NCI-H1417 (cell line): ENCODE results near the gene CCDC186.

Experiments
- DNase-seq, 3 experiments: peaks; one replicate each; lab custom pipeline; 2025; lab: John Stamatoyannopoulos, UW

Gene CCDC186

DNA sequence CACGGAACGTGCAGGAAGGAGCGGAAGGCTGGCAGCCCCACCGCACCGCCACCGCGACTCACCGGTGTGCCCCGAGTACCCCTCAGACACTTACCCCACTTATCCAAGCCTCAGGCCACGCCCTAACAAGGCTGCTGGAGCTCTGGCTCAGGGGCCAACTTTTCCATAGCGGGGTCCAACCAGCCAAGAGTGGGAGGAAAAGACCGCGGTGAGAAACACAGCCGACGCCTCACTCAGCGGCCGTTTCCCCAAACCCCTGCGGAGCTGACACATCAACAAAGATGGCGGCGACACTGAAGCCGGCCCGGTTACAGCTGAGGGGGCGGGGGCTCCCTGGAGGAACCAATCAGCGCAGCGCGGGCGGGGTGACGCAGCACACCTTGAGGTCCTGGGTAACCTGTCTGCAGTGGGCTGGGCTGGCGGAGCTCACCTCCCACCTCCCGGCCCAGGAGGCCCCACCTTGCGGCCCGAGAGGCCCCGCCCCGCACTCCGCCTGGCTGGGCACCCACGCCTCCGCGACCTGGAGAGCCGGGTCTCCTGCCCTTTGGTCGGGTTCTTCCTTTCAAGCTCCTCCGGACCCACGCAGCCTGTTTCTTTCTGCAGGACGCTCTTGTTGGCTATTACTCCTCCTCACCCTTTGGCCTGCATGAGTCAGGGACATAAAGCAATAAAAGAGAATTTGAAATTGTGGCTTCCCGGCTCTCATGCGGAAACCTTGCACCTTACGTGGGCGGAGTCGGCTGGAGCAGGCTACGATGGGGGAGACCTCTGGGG, at the start of gene CCDC186:
TSS of gene CCDC186 (minus strand) at position 283 of the 774 bp plus-strand sequence. CDS start 10,935 bp downstream, outside the sequence.
- peak; percentile 91 to 94 (median 93) for DNase-seq

DNA sequence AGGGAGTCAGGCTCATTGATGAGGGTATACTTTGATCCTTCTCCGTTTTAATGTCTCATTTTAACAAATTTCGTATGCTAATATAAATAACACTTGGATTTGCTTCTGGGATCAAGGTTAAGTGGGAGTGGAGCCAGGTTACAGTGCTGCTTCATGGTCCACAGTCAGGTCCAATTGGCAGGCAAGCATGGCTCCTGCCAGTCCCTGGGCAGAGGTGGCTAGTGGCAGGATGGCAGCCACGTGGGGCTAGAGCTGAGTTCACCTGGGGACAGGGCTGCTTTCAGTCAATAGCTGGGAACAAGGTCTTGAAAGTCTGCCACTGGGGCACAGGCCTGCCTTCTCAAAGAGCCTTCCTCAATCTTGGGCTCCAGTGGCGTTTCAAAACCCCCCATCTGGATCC, 49.1 kb upstream of the CCDC186 start:
- no peak for DNase-seq

DNA sequence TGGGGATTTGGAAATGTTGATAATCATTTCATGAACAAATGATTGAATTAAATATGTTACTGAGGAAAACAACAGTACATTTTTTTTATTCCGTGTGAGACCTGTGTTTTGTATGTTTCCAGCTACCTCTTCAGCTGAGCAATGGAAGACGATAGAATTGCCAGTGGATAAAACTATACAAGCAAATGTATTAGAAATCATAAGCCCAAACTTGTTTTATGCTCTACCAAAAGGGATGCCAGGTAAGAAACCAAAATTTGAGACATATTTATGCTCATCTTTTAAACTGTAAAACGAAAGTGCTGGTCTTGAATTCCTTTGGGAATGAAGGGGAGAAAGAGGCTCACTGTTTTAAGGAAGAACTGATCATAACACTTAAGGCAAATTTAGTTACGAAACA, 47.2 kb upstream of the CCDC186 start:
- no peak for DNase-seq

DNA sequence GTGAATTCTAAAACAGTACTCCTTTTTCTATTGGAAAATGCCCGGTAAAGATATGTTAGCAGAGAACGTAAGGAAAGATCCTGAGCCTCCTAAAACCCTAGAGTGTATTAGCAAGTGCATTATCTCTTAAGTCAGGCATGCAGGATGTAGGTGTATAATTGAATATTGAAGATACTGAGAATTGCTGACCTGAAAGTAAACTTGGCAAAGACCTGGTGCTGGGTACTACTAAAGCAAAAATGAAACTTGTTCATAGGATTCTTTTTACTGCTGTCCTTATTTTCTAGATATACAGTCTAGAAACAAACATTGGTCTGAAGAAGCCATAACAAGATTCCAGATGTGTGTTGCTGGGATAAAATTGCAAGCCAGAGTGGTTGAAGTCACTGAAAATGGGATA, 46.3 kb upstream of the CCDC186 start:
- DNase-seq: no peak

DNA sequence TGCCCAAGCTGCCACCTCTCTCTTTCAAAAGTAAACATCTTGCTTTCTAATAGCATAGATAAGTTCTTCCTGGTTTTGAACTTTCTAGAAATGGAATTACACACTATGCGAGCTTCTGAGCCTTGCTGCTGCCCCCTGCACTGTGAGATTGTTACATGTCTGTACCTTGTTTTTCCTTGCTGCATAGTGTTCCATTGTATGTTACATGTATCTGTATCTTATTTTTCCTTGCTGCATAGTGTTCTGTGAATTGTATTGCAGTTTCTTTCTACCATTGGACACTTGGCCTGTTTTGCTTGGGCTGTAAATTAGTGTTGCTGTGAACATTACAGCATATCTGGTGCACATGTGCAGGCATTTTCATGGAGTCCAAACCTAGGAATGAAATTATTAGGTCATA, 41.0 kb upstream of the CCDC186 start:
- DNase-seq: no peak

DNA sequence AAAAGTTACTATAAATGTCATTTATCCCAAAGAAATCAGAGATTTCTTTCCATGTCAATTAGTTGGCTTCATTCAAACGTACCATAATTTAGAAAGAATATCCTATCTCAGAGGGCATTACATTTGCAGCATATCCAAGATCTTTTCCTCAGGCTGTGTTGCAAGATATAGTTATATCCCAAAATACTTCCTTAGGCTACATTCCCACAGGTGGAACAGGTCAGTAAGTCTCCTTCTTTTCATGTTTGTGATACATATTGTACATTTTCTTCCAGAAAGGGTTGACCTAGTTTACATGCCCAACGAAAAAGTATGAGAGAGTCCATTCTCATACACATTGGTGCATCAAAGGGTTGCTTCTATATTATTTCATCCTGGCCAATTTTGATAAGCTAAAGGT, 38.1 kb upstream of the CCDC186 start:
- no peak for DNase-seq

DNA sequence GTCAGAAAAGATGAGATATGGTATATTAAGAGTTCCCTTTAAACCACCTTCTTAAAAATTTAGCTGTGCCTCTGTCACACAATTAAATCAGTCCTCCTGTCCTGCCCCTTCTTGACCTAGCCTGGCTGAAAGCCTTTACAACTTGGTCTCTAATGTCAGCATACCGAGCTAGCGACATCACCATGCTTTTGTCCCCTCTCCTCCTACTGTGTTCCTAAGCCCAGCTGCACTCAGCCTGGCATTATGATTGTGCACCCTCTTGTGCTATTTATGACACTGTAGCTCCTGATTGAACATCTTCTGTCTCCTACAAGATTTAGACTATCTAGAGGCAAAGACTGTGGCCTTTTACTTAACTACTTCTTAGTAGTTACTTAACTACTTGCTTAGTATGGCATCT, 34.3 kb upstream of the CCDC186 start:
- DNase-seq: peak in 1 of 3 experiments; percentile 3

DNA sequence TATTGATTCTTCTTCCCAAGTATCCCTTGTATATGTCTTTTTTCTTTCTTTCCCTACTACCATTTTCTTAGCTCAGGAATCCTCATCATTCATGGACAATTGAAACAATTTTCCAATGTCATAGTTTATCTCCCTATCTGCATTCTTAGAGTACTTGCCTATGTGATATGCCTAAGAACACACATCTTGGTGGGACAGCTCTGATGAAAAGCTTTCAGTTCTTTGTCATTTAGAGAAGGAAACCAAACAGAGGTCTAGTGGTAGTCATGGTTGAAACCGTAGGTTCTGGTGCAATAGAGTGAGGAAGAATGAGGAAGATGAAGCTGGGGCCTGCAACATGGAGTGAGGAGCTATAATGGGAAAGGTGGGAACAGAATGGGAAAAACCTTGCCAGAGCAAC, 33.3 kb upstream of the CCDC186 start:
- no peak for DNase-seq

DNA sequence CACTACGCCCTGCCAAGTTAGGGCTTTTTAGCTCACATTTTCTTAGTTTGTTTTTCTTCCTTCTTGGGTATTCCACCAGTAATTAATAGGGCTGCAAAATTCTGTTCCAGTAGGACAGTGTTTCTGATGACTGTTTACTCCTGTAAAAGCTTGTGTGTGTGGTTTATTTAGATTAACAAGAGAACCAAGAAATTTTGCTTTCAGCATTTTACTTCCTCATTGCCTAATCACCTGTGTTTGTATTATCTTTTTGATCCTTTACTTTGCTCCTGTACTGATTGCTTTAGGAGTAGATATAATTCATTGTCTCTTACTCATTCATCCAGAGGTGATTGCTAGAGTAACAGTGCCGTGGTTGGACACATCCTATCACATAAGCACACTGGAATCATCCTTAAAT, 32.9 kb upstream of the CCDC186 start:
- DNase-seq: no peak

DNA sequence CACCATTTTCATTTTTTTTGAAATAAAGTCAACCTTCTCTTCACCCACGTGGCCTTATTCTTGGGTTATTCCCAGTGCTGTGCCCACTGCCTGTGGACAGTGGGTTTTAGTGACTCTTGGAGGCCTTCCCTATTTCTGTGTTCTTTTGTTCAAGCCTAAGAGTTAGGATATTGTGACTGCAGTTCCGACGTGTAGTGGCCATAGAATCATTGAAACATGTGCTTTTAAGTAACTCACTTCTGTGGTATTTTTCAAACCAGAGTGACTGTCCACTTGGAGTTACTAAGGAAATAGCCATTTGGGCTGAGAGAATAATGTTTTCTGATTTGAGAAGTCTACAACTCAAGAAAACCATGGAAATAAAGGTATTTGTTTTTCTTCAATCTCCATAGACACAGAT, 28.8 kb upstream of the CCDC186 start:
- DNase-seq: no peak

DNA sequence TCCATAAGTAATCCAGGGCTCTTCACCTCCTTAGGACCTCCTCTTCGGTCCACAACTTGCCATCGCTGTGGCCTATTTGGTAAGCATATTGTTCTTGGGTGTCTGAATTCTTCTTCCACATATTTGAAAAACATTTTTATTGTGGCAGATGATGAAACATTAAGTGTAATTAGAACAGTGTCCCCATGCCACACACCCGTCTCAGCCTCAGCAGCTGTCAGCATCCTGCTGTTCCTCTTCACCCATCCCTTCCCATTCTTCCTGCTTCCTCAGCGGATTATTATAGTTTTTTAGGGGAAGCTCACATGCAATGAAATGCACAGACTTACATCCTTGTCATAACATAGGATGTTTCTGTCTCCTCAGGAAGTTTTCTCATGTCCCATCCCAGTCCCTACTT, 25.2 kb upstream of the CCDC186 start:
- no peak for DNase-seq

DNA sequence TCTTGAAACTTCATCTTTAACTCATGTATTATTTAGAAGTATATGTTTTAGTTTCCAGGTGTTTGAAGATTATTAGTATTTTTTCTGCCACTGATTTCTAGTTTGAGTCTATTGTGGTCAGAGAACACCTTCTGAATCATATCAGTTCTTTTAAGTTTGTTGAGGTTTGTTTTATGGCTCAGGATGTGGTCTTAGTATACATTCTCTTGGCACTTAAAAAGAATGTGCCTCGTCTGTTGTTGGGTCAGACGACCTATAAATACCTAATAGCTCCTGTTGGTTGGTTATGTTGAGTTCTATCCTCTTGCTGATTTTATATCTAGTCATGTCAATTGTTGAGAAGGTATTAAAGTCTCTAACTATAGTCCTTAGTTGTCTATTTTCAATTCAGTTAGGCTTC, 21.1 kb upstream of the CCDC186 start:
- DNase-seq: no peak

DNA sequence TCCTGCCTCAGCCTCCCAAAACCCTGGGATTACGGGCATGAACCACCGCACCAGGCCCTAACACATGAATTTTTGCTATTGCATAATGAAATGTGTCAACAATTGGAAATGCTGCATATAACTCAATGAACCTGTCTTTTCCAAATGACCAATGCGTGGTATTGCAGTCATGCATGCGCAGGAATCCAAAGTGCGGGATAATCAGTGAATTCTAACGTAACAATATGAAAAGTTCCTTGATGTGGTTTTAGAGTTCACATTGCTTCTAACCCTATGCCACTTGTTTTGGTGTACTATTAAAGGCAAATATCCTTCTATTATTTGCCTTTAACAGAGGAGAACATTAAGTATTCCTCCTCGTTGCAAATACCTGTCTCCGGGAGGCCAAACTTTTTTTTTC, 15.7 kb upstream of the CCDC186 start:
- no peak for DNase-seq

DNA sequence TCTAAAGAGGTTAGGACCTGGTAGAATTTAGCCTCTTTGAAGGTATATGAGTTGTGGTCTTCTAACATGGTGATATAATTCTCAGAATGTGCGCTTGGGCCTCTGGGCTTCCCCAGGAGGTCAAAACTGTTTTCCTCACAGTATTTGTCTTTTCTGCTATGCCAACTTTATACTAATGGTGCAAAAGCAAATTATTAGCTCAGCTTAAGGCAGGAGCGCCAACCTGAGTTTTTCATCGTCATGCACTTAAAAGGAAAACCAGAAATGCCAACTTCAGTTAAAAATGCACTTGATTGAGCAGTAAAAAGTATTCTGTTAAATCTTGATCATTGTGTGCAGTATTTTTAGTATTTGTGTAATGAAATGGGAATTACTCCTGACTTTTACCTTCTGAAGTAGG, 14.9 kb upstream of the CCDC186 start:
- DNase-seq: no peak

DNA sequence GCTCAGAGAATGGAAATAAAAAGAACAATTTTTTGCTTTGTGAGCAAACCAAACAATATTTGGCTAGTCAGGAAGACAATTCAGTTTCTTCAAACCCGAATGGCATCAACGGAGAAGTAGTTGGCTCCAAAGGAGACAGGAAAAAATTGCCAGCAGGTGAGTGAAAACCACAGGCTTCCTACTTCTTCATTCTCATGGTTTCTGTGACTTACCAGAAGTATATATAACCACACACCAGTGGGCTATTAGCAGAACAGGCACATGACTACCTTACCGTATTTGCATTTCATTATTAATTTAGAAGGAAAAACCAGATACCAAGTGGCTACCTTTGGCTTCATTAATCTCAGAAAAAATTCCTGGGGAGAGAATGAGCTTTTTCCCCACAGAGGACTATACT, 14.0 kb upstream of the CCDC186 start:
- no peak for DNase-seq

DNA sequence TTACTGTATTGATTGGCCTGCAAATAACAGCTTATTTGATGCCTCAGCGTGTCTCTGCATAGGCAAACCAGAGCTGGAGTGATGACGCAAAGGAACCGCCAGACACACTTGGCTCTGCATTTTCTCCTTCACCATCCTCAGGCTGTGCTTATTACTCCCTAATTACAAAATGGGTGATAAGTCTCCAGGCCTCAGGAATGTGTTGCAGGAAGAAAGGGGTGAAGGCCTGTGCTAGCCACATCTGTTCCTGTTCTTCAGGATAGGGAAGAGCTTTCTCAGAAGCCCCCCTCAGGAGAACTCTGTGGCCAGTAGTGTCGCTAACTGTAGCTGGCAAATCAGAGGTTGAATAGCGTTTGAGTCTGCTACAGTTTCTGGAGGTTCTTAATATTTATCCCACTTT, 10.3 kb upstream of the CCDC186 start:
- no peak for DNase-seq

DNA sequence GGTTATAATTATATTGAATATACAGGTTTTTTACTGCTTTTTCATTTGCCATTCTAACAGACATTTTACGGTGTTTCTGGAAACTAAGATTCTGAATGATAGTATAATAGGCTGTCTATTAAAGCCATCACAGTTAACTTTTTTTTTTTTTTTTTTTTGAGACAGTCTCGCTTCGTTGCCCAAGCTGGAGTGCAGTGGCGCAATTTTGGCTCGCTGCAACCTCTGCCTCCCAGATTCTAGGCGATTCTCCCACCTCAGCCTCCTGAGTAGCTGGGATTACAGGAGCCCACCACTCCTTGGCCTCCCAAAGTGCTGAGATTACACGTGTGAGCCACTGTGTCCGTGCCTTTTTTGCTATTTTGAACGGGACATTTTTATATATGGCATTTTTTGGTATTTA, 9.6 kb upstream of the CCDC186 start:
- no peak for DNase-seq

DNA sequence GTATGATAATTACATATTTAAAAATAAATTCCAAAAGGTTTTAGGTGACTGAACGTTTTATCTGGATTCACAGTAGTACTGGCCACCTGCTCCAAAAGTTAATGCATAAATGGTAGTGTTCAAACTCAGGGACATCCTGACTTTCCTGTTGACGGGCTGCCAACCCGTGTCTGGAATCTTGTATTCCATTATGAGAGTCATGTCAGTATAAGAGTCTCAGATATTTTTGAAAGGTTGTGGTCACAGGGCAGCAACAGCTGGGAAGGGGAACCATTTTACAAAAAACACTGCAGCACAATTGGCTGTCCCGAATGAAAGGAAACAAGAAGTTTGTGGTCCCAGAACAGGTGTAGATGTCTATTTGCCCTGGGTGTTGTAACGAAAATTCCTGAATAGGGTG, 8.0 kb upstream of the CCDC186 start:
- DNase-seq: no peak

DNA sequence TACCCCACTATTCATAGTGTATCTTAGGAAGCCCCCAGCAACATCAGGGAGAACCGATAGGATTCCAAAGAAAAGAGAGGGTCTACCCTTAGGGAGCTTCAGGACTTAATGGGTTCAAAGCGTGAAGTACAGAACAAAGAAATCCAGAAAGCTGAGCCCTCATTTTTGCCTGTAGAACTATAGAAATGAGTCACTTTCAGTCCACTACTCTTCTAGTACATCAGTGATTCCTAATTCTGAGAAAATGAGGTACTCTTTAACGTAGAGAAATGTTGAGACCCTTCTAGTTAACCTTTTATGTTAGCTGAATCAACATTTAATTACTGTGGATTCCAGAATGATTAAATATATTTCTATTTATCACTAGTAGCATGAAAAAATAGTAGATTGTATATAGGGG, 6.9 kb upstream of the CCDC186 start:
- no peak for DNase-seq

DNA sequence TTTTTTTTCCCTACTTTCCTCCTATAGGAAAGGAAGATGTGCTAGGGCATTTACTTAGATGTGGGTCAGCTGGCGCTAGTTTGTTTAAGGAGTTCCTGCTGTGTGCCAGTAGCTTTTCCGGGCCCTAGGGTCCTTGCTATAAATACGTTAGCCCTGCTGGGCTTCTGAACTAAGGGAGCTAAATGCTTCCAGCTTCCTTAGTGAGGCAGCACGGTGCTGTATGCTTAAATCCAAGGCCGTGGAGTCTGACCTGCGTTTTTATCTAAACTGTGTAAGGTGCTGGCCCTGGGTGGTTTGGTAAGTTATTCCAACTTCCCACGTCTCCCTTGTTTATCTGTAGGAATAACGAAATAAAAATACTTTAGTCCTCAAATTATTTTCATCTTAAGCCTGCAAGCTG, 5.7 kb upstream of the CCDC186 start:
- DNase-seq: no peak

DNA sequence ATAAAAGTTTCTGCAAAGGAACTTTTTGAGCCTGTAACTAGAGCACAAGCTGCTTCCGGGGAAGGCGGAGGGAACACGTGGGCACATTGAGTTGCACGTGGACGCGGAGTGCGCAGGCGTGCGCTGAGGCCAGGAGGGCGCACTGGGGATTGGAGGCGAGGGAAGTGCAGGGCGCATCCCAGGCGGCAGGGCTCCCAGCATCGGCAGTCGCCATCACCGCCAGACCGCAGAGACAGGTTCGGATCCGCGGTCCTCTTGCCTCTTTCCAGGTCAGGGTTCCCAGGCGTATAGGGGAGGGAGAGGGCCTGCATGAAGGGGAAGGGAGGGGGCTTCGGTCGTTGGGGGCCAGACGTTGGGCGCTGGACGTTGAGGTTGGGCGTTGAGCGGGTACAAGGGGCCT, 5.1 kb upstream of the CCDC186 start, which contains the start of gene TDRD1:
TSS of gene TDRD1 (plus strand) at position 206 of the 400 bp plus-strand sequence. CDS start 8,479 bp downstream, outside the sequence.
- DNase-seq: no peak

DNA sequence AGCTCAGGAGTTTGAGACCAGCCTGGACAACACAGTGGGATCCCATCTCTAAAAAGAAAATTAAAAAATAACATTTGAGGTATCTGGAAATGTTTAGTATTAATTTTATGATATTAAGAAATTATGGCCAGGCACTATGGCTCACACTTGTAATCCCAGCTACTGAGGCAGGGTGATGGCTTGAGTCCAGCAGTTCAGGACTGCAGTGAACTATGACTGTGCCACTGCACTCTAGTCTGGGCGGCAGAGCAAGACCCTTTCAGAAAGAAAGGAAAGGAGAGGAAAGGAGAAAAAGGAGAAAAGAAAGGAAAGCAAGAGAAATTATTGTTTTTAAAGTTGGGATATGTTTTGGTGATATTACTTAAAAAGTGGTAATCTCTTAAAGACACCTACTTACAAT, 2.5 kb upstream of the CCDC186 start:
- DNase-seq: no peak

DNA sequence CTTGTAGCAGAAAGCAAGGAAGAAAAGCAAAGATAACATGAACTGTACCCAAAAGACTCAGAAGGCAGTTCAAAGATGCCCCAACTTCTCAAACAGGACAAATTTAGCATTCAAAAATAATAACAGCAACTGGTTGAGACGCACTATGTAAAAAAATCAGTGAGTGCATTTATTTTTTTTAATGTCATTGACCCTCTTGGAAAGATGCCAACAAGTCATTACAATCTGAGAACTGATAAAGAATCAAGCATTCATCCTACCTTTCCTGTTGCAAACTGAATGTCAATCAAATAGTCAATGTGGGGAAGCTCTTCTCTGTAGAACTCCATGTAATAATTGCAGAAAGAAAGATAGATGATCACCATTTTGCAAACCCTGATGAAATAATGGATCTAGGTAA, 1.7 kb upstream of the CCDC186 start:
- peak in 1 of 3 experiments; percentile 8 for DNase-seq

DNA sequence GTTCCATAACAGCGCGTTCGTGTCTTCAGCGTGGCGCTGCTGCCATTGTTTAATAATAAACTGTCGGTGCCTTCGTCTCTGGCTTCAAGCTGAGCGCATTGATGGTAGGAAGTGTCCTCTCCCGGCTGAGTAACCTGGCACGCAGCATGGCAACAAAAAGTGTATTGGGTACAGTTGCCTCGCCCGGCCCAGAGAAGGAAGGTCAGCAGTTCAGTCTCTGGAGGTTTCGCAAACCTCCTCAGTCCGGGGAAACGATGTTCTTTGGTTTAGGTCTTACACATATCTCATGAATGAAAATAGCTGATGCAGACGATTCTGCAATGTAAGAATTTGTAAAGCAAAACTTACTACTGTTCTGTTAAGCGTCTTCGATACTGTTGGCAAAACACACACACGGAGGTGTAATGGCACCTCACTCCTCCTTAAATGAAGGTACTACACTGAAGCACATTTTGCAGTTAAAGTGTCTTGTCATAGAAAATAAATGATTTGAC, 739 bp upstream of the CCDC186 start:
- DNase-seq: no peak
